Neural progenitor cell (in vitro differentiated cells): Measurements from ENCODE around the gene PRSS21.

ENCODE experiments used
- EZH2 ChIP-seq: fragments of 200-600 bp; sonication (generic); IDR thresholded peaks from 2 replicates; pipeline ENCODE4 v1.6.1; 2017; ENCODE audit warnings: antibody characterized with exemption, mild to moderate bottlenecking, moderate library complexity
- EZH2phosphoT487 ChIP-seq: fragments of 200-600 bp; sonication (generic); IDR thresholded peaks from 2 replicates; pipeline ENCODE4 v1.6.1; 2017; ENCODE audit warnings: antibody characterized with exemption
- TF ChIP-seq, protein P1 (sequence below): fragments of 200-600 bp; sonication (generic); IDR thresholded peaks from 2 replicates; pipeline ENCODE4 v1.5.1; 2017; ENCODE audit warnings: antibody characterized with exemption, mild to moderate bottlenecking

- TF ChIP-seq, protein P1, sequence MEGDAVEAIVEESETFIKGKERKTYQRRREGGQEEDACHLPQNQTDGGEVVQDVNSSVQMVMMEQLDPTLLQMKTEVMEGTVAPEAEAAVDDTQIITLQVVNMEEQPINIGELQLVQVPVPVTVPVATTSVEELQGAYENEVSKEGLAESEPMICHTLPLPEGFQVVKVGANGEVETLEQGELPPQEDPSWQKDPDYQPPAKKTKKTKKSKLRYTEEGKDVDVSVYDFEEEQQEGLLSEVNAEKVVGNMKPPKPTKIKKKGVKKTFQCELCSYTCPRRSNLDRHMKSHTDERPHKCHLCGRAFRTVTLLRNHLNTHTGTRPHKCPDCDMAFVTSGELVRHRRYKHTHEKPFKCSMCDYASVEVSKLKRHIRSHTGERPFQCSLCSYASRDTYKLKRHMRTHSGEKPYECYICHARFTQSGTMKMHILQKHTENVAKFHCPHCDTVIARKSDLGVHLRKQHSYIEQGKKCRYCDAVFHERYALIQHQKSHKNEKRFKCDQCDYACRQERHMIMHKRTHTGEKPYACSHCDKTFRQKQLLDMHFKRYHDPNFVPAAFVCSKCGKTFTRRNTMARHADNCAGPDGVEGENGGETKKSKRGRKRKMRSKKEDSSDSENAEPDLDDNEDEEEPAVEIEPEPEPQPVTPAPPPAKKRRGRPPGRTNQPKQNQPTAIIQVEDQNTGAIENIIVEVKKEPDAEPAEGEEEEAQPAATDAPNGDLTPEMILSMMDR: peak; percentile 87
- TF ChIP-seq EZH2phosphoT487 (no peak), EZH2 (no peak)
These were observed 21.9 kb downstream of the PRSS21 start for GRCh38 chr16:2838928-2839327.
